Astrocyte (in vitro differentiated cells and primary cell): ENCODE measurements around the gene SLC35D1.

Source experiments
- CTCF ChIP-seq: IDR thresholded peaks from 2 replicates; pipeline ENCODE4 v1.5.1; 2011; ENCODE audit warnings: low read depth, mild to moderate bottlenecking, inconsistent platforms, low read length, moderate library complexity; ENCODE audit not compliant: insufficient read depth
- EZH2 ChIP-seq: IDR thresholded peaks from 2 replicates; pipeline ENCODE4 v1.6.1; 2012; ENCODE audit warnings: mild to moderate bottlenecking, low read length, inconsistent platforms; ENCODE audit not compliant: insufficient read depth

- TF ChIP-seq CTCF (no peak), EZH2 (no peak)
These were observed 96.0 kb downstream of the SLC35D1 start for GRCh38 chr1:66957938-66958337.
